ENCODE results near the gene TBC1D13.
"Not testable (repeated sequence)": the region's sequence is repeated elsewhere in the genome, so short reads cannot be mapped to it uniquely, and the experiment has no call there.

Gene TBC1D13

DNA sequence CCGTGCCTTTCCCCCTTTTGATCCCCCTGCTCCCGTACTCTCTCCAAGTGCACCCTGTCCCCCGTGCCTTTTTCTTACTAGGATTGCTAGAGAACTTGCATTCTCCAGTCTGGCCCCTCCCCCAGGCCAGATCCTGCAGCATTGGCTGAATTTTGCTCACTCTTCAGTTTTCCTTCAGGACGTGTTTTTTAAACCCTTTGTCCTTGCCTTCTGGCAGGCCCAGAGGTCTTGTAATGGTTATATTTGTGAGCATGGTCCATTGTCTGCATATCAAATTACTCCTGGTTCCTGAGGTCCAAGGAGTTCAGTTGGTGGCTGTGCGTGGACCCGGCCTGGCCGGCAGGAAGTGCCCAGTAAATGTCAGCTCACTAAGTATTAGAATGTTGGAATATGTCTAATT, 606 bp downstream of the TBC1D13 start:
- no peak for DNase-seq

DNA sequence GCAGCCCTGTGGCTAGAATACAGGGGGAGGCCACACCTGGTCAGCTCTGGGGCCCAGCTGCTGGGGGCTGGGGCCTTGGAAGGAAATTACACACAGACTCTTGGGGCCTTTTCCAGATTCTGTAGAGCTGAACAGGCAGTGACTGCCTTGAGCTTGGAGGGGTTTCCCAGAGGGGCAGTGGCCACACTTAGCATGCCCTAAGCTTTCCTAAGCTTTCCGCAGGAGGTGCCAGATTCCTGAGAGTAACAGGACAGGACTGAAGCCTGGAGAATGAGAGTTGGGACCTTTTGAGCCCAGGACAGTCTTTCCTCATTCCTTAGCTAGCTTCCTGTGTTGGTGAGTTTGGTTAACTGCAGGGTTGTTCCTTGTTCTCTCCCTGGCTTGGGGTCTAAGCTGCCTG, 1.4 kb downstream of the TBC1D13 start:
- no peak for DNase-seq

DNA sequence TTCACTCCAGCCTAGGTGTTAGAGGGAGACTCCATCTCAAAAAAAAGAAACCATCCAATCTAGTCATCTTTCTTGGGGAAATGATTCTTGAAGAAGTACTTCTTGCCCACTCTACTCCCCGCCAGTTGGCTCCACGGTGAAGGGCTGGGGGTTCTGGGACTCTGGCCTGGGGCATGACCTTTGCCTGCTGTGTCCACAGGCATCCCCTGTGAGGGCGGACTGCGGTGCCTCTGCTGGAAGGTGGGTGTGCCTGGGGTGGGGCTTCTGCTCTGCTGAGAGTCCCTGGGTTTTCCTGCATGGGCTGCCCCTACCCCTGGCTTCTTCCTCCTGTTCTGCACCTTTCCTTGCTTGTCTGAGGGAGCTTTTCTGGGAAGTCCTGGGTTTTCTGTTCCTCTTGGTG, 3.5 kb downstream of the TBC1D13 start:
- no peak for DNase-seq

DNA sequence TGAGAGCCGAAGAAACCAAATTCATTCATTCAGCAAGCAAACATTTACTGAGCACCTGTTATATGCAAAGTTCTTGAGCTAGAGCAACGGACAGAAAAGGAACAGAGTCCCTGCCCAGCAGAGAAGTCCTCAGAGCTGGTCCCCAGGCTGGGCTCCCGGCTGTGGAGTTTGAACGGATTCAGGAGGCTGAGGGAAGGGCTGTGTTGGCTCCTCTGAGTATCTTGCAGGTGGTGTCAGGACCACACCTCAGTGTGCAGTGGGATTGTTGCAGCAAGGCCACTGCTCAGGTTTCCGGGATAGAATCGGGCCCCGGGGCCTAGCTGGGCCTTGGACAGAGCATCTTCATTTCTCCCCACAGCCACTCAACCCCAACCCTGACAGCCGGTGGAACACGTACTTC, 5.1 kb downstream of the TBC1D13 start:
- no peak for DNase-seq

DNA sequence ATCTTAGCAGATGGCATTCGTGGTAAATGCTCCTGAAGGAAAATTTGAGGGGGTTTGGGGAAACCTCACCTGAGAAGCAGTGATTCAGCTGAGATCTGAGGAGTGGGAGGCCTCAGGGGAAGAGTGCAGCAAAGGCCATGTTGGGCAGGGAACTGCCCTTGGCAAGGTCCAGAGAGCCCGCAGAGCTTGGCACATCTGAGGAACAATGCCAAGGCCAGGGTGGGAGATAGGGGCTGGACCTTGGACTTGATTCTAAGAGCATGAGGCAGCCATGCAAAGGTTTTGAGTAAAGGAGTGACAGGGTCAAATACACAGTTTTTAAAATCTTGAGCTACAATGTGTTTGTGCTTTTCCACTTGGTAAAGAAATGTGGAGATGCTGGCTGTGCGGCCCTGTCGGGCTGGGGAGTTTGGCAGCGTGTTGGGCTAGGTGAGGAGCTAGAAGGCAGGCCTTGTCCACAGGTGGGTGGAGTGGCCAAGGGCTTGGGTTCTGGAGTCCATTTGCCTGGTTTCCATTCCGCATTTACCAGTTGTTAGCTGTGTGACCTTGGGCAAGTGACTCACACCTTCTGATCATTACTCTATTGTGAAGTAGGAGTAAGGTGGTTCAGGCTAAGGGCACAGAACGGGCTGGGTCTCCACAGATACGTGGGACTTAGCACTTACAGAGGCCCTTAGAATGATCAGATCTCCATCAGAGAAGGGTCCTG, 6.1 kb downstream of the TBC1D13 start:
- no peak for DNase-seq

DNA sequence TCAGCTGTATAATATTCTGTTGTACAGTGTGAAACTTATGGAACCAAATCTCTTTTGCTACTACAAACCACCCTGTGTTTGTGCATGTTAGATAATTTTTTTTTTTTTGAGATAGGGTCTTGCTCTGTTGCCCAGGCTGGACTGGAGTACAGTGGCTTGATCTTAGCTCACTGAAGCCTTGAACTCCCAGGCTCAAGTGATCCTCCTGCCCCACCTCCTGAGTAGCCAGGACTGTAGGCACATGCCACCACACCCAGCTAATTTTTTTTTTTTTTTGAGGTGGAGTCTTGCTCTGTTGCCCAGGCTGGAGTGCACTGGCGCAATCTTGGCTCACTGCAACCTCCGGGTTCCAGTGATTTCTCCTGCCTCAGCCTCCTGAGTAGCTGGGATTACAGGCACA, 7.9 kb downstream of the TBC1D13 start:
- not testable (repeated sequence) for DNase-seq

DNA sequence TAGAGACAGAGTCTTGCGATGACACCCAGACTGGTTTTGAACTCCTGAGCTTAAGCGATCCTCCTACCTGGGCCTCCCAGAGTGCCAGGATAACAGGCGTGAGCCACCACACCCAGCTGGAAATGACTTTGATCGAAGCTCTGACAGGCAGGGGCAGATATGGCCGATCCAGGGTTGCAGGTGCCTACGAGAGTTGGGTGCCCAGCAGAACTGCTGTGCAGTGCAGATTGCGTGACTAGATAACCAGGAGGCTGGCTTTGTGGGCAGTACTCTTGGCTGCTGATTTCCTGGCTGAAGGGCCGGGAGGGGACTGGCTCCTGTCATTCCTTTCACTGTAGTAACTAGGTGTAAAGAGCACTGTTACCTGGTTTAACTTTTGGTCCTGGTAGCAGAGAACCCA, 11.8 kb downstream of the TBC1D13 start:
- DNase-seq, result no peak

DNA sequence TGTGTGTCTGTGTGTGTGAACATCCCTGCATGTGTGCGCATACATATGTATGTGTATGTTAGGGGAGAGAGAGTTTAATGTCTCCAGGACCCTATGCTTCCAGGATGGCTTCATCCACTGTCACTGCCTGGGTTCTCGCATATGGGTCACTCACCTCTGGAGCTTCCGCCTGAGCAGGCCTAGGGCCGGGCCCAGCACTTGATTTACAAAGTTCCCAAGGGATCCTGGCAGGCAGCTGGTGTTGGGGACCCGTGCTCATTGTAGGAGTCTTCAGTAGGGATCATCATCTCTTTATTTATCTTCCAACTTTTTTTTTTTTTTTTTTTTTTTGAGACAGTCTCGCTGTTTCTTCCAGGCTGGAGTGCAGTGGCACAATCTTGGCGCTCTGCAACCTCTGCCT, 13.0 kb downstream of the TBC1D13 start:
- no peak for DNase-seq

DNA sequence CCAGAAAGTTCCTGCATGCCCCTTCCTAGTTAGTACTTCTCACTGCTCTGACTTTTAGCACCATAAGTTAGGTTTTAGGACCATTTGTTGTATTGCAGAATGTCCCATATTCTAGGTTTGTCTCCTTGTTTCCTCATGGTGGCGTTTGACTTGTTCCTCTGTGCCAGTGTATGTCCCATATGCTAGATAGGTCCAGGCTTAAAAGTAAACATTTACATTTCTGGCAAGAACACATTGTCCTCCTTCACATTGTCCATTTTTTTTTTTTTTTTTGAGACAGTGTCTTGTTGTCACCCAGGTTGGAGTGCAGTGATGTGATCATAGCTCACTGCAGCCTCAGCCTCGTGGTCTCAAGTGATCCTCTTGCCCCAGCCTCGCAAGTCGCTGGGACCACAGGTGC, 15.4 kb downstream of the TBC1D13 start:
- no peak for DNase-seq

DNA sequence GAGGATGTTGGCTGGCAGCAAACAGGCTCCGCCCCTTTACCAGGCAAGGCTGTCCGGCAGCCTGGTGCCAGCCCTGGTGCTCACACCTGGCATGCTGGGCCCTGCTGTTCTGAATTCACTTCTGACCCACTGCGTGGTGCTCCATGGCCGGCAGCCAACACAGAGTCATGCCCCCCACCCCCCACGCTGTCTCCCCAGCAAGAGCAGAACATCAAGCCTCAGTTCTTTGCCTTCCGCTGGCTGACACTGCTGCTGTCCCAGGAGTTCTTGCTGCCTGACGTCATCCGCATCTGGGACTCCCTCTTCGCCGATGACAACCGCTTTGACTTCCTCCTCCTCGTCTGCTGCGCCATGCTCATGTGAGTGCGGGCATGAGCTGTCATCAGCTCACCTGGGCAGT, 18.6 kb downstream of the TBC1D13 start:
- DNase-seq, result no peak

DNA sequence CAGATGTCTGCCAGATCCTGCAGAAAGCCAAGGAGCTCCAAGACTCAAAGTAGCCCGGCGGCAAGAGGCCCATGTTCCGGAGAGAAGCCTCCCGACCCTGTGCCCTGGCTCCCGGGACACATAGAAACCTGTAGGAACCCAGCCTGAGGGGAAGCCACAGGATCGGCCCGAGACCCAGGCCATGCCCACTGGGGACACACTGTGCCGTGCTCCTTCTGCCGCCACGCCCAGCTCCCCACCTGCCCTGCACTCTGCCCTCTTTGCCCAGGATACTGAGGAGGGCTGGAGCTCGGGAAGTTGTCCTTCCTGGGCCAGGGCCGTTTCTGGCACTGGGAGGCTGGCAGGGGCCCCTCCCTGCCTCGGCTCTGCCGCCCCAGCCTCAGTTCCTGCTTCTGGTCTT, 20.8 kb downstream of the TBC1D13 start:
- no peak for DNase-seq

DNA sequence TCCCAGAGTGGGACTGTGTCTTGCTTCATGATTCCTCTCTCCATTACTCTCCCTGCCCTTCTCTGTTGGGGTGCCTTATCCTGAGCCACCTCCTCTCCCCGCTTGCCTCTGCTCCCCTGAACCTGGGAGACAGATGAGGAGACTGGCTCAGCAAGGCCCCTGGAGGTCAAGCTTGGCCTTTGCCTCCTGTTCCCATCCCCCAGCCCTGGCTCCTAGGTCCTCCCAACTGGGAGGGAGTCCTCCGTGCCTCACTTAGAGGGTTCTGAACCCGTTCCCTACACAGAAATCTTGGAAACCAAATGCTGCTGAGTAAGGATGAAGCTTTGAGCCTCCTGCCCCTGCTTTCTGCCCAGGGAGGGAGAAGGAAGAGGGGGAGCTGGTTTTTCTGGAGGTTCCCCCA, 21.5 kb downstream of the TBC1D13 start:
- DNase-seq, result no peak

DNA sequence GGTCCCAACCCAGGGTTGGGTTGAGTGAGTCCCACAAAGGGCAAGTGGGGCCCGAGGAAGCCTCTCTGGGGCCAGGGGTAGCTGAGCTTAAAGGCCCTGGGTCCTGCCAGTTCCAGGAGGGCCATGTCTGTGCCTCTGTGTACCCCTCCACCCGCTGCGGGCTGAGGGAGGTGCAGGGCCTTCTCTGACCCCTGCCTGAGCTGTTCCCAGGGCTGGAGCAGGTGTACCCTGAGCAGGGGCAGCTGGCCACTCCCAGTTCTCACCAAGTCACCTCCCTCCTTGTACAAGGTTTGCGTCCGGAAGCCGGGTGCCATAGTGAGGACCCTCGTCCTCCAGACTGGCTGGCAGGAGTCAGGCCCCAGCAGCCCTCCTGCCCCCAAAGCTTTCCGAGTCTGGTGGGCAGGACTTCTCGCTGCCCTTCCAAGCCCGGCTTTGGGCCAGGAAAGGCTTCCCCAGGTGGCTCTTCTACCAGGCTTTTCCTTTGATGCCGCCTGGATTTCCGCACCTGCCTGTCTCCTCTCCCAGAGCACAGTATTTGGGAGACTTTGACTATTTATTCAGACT, 22.1 kb downstream of the TBC1D13 start:
- DNase-seq, result no peak

DNA sequence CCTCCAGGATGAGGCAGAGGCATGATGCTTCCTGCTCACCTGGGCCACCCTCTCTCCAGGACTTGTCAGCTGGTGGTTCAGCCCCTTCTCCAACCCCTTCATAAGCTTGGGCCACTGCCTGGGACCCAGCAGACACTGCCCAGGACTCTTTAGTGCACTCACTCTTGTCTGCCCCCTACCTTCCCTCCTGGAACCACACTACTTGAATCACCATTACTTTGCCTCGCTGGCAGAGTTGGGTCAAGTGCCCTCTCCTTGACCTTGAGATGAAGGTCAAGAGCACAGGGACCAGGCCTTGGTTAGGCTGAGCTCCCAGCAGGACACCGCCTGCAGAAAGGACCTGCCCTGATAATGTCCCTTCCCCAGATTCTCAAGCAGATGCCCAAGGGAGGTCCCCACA, 22.8 kb downstream of the TBC1D13 start:
- no peak for DNase-seq

DNA sequence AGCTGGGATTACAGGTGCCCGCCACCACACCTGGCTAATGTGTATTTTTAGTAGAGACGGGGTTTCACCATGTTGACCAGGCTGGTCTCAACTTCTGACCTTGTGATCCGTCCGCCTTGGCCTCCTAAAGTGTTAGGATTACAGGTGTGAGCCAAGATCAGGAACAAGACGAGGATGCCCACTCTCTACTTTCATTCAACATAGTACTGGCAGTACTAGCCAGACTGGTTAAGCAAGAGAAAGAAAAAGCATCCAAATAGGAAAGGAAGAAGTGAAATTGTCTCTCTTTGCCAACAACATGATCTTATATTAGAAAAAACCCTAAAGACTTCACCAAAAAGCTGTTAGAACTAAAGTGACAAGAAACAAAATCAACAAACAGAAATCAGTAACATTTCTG, 23.8 kb downstream of the TBC1D13 start:
- no peak for DNase-seq

DNA sequence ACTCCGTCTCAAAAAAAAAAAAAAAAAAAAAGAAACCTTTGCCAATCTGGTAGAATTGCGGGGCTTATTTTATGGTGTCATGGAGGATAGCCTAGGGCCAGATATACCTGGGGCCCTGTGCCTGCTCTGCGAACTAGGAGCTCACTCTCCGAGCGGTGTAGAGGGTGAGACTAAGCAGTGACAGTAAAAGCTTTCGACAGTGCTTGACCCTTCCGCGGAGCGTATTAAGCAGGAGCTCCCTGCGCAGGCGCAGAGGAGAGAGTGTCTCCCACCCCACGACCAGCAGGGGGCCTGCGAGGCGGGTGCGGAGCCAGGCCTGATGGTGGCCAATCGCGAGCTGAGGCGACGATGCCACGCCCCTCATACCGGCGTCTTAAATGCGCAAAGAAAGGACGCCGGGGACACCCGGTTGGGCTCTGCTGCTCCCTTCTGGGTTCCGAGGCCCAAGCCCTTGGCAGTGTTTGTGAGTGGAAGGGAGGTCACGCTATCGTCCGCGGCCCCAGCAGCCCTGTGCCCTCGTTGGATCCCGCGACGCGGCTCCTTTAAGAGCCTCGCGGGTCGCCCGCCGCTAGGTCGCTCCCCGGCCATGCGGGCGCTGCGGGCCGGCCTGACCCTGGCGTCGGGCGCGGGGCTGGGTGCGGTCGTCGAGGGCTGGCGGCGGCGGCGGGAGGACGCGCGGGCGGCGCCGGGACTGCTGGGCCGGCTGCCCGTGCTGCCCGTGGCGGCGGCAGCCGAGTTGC, 31.2 kb downstream of the TBC1D13 start, which contains the start of gene ENDOG:
TSS of gene ENDOG (plus strand) at position 402 of the 740 bp plus-strand sequence. CDS start at position 587, 185 bp downstream.
- DNase-seq, result peak; percentile 98

DNA sequence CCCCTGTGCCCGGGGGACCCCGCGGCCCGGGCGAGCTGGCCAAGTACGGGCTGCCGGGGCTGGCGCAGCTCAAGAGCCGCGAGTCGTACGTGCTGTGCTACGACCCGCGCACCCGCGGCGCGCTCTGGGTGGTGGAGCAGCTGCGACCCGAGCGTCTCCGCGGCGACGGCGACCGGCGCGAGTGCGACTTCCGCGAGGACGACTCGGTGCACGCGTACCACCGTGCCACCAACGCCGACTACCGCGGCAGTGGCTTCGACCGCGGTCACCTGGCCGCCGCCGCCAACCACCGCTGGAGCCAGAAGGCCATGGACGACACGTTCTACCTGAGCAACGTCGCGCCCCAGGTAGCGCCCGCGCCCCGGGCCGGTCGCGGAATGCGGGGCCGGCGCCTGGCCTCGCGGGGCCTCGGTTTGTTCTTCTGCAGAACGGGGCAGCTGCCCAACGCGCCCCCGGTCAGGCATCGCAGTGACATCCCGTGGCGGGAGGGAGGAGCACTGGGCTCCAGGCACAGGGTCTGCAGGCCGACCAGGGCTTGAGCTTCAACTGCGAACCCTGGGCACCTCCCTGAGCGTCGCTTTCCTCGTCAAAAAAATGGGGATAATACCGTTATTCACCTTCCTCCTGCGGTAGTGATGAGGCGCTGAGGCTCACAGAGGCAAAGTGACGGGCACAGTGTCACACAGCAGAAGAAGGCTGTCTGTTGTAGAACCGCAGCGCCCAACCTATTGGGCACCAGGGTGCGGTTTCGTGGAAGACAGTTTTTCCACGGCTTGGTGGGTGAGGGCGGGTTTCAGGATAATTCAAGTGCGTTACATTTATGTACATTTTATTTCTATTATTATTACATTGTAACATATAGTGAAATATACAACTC, 32.0 kb downstream of the TBC1D13 start:
- peak; percentile 15 for DNase-seq

DNA sequence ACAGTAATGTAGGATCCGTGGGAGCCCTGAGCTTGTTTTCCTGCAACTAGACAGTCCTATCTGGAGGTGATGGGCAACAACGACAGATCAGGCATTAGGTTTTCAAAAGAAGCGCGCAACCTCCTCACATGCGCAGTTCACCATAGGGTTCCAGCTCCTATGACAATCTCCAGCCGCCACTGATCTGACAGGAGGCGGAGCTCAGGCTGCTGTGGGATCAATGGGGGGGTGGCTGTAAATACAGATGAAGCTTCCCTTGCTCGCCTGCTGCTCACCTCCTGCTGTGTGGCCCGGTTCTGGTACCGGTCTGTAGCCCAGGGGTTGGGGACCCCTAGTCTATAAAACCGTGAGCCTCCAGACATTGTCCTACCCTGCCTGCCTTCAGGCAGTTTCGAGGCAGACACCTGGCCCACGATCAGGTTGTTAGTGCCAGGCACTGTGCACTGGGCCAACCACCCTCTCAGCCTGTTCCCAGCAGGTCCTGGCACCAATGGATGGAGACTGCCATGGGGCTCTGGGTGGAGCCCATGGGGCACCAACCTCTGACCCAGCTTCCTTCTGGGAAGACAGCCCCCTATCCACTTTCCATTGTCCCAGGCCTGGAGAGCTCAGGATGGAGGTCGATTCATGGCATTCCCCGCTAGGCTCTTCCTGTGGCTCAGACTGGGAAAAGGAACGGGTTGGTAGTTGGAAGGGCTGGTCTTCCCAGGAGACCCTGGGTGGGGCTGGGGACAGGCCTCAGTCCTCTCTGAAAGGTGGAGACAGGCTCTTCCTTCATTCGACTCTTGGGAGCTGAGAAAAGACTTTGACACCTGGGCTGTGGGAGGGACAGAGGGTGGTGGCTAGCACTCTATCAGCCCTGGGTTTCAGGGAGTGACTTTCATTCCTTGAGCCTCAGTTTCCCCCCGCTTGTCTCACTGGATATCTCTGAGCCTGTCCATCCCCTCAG, 32.9 kb downstream of the TBC1D13 start:
- DNase-seq, result peak; percentile 55

DNA sequence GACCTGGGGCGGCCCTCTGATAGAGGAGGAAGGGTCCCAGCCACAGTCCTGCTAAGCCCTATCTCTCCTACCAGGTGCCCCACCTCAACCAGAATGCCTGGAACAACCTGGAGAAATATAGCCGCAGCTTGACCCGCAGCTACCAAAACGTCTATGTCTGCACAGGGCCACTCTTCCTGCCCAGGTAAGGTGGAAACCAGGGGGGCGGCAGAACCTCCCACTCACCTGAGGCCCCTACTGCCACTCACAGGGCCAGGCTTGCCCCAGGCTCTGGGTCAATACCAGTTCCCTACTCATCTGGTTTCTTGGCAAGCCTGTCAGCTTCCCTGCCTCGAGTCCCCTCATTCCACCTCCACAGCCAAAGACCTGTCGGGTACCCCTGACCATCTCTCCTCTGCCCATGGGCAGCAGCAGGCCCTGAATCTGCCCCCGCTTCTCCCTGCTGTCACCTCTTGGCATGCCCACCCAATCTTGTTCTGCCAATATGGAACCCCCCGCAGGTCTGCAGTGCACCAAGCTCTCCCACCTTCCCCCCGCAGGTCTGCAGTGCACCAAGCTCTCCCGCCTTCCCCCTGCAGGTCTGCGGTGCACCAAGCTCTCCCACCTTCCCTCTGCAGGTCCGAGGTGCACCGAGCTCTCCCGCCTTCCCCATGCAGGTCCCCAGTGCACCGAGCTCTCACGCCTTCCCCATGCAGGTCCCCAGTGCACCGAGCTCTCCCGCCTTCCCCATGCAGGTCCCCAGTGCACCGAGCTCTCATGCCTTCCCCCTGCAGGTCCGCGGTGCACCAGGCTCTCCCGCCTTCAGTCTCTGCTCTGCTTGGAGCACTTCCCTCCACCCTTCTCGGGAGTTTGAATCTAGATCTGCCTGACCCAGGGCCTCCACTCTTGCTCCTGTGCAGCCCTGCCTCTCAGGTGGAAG, 33.9 kb downstream of the TBC1D13 start:
- no peak for DNase-seq

DNA sequence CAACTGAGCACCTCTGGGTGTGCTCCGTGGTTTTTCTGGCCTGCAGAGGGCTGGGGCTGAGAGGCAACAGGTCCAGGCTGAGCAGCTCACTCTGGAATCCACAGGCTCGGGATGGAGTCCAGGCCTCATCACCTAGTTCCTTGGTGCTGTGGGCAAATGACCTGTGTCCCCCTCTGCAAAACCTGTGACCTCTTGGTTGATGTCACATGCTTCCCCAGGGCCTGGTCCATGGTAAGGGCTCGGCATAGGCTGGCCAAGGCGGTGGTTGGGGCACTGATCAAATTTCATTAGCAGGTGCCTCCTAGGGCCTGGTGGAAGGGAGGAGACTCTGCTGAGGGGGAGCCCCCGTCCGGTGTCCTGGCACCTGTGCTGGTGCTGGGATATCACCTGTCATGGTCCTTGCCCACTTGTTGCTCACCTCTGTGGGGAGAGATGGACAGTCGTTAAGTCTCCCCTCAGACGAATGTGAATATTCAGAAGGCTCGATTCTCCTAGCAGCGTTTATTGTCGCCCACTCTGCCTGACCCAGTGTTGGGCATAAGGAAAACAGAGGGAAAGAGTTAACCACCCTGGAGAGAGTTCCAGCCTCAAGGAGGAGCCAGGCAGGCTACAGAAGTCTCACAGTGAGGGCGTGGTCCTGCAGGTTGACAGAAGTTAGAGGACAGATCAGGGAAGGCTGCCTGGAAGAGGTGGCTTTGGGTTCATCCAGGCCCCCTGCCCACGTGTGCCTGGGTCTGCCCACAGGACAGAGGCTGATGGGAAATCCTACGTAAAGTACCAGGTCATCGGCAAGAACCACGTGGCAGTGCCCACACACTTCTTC, 34.7 kb downstream of the TBC1D13 start:
- DNase-seq, result no peak
